Astrocyte of the cerebellum (primary cell): ENCODE measurements around the gene BLTP3A.
"Not testable (repeated sequence)": the region's sequence is repeated elsewhere in the genome, so short reads cannot be mapped to it uniquely, and the experiment has no call there.

Source experiments
- DNase-seq: peaks from one replicate; pipeline ENCODE4 v3.0.0-alpha.2; 2011; ENCODE audit warnings: low read depth
- H3K4me3 ChIP-seq: 2 replicates; pipeline ENCODE4 v1.5.1; 2011; ENCODE audit warnings: mild to moderate bottlenecking, low read depth, low read length, moderate library complexity
- CTCF ChIP-seq: IDR thresholded peaks from 2 replicates; pipeline ENCODE4 v1.5.1; 2012; ENCODE audit warnings: low read length, low read depth, moderate library complexity, mild to moderate bottlenecking; ENCODE audit errors: missing control alignments
- in situ Hi-C: cut with HindIII; loops from 2 replicates; pipeline ENCODE4 v1.10.0; 2017; ENCODE audit warnings: low sequenced_read_pairs

Gene BLTP3A

DNA sequence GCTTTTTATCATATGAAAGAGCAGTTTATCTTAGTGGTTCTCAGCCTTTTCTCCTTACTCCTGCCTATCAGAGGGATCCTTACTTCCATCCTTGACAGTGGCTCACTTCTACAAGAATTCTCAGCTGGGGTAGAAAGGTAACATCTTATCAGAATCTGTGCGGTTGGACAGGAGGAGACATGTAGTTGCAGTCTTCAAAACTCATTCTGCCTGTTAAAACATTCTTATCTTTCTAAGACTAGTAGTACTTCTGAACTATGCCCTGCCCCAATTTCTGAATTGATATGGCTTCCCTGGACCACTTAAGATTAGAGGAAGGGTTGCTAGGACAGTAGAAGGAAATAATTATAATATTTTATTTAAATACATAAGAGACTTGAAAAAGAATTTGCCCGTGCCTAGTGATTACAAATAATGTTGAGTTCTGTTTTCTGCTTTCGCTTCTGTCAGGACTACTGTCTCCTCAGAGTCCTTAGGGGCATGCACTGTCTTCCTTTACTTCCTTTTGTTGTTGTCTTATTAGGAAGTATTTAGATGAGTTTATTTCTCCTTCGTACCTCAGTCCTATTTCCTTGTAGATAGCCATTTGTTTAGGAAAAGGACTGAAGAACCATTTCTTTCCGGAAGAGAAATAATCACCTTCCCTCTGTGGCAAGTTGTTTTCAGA is 24.9 kb downstream of the BLTP3A start:
- H3K4me3 ChIP-seq = no peak overlapping the region
- DNase-seq = no peak
- no peak for TF ChIP-seq CTCF
- in situ Hi-C loops = loop anchor here (10.0 kb wide), 2 partner anchors 58 to 92 kb away; no protein-coding TSS in a partner anchor

- H3K4me3 ChIP-seq = no peak overlapping the region
These were observed 25.6 kb downstream of the BLTP3A start for GRCh38 chr6:34817446-34817845.

GRCh38 chr6:34818872-34819570 is 27.1 kb downstream of the BLTP3A start:
- DNase-seq, H3K4me3 ChIP-seq: not testable (repeated sequence)
- in situ Hi-C loops = loop anchor here (10.0 kb wide), 2 partner anchors 56 to 94 kb away; no protein-coding TSS in a partner anchor

More at GRCh38 chr6:34817446-34817845, 25.6 kb downstream of the BLTP3A start:
- in situ Hi-C loops = loop anchor here (10.0 kb wide), 2 partner anchors 57 to 93 kb away; no protein-coding TSS in a partner anchor
- DNase-seq = no peak
- TF ChIP-seq CTCF = no peak

- no peak for TF ChIP-seq CTCF
- in situ Hi-C loops = loop anchor here (10.0 kb wide), 2 partner anchors 55 to 95 kb away; no protein-coding TSS in a partner anchor
- no peak for DNase-seq
- H3K4me3 ChIP-seq = no peak overlapping the region
These were observed 27.9 kb downstream of the BLTP3A start for GRCh38 chr6:34819571-34820480.

DNA sequence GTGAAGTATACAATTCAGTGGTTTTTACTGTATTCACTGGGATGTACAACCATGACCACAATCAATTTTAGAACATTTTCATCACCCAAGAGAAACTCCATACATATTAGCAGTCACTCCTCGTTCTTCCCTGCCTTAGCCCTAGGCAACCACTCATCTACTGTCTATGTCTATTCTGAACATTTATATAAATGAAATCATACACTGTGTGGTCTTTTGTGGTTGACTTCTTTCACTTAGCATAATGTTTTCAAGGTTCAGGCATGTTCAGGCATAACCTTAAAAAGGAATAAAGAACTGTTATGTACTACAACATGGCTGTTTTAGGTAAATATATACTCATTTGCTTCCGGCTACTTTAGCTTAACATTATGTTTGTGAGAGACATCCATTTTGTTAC is 37.3 kb downstream of the BLTP3A start:
- DNase-seq = no peak
- no peak for TF ChIP-seq CTCF
- in situ Hi-C loops = no loop called here
- no peak overlapping the region for H3K4me3 ChIP-seq

DNA sequence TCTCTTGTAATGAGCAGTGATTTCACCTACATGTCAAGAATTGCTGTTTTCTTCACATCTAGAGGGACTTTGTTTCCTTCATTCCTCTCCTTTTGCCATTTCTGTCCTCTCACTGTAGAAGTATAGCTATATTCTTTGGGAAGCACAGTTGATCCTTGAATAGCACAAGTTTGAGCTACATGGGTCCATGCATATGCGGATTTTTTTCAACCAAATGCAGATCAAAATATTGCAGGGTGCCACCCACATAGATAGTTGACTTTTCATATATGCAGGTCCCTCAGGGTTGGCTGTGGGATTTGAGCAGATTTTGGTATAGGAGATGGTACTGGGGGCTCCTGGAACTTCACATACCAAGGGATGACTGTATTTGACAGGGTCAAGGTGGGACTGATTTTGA is 41.1 kb downstream of the BLTP3A start:
- in situ Hi-C loops = no loop called here
- TF ChIP-seq CTCF = no peak
- no peak overlapping the region for H3K4me3 ChIP-seq
- DNase-seq = no peak
